HG02885 (cell line): ENCODE results near the gene MRPL4.
A peak's percentile ranks its signal among the peaks of the same experiment; 100 is the strongest.

Experiments used
- ATAC-seq: cut with Tn5 transposase; IDR thresholded peaks from one replicate; pipeline ENCODE4 v1.9.1; 2021; ENCODE audit warnings: mild to moderate bottlenecking; ENCODE audit not compliant: unreplicated experiment, poor library complexity

MRPL4 gene

GRCh38 chr19:10285393-10285792 lies 33.4 kb downstream of the MRPL4 start:
- no peak for ATAC-seq

GRCh38 chr19:10286803-10287737 lies 35.1 kb downstream of the MRPL4 start, which contains the start of gene ICAM4:
Gene ICAM4, plus strand, starts transcription at chr19:10286955. Its CDS starts 58 bp downstream, at chr19:10287013.
- ATAC-seq: no peak

- ATAC-seq: no peak
These were observed 36.7 kb downstream of the MRPL4 start for GRCh38 chr19:10288662-10289166.

- no peak for ATAC-seq
These were observed 37.3 kb downstream of the MRPL4 start for GRCh38 chr19:10289167-10289835.

GRCh38 chr19:10289836-10290356 lies 37.9 kb downstream of the MRPL4 start, which contains the start of gene ICAM5:
Gene ICAM5, plus strand, starts transcription at chr19:10289952. Its CDS starts 92 bp downstream, at chr19:10290044.
- no peak for ATAC-seq

- no peak for ATAC-seq
These were observed 38.4 kb downstream of the MRPL4 start for GRCh38 chr19:10290357-10290875.

GRCh38 chr19:10290876-10291553 lies 39.0 kb downstream of the MRPL4 start:
- ATAC-seq: no peak

GRCh38 chr19:10291554-10292205 lies 39.7 kb downstream of the MRPL4 start:
- no peak for ATAC-seq

GRCh38 chr19:10292206-10292788 lies 40.3 kb downstream of the MRPL4 start:
- ATAC-seq: peak; percentile 65

GRCh38 chr19:10292789-10293636 lies 41.0 kb downstream of the MRPL4 start:
- ATAC-seq: no peak

GRCh38 chr19:10293637-10294367 lies 41.8 kb downstream of the MRPL4 start:
- ATAC-seq: no peak

GRCh38 chr19:10294368-10294697 lies 42.3 kb downstream of the MRPL4 start:
- no peak for ATAC-seq

- peak; percentile 39 for ATAC-seq
These were observed 43.4 kb downstream of the MRPL4 start for GRCh38 chr19:10295305-10295846.

- ATAC-seq: no peak
These were observed 44.0 kb downstream of the MRPL4 start for GRCh38 chr19:10295847-10296591.

GRCh38 chr19:10299545-10300458 lies 47.8 kb downstream of the MRPL4 start:
- no peak for ATAC-seq
